CD4-positive, alpha-beta T cell (primary cell): ENCODE results near the gene ZNF3. TPM values are rescaled to one million over a fixed set of nuclear protein-coding genes. Genes with fewer than 3 reads are reported as not detected.

ENCODE experiments used
- ATAC-seq: fragments of 200-7000 bp; cut with Tn5 transposase; one replicate; pipeline ENCODE4 v1.10.0; 2022; ENCODE audit warnings: mild to moderate bottlenecking; ENCODE audit not compliant: poor library complexity
- CTCF ChIA-PET: fragments of 350-600 bp; sonication (Branson Sonifier 250); formaldehyde crosslinking; loops from one replicate; lab custom pipeline; 2021; ENCODE audit warnings: antibody characterized with exemption, inconsistent platforms; lab: Charles Lee
- POLR2A ChIA-PET: fragments of 350-600 bp; sonication (Branson Sonifier 250); formaldehyde crosslinking; loops from one replicate; lab custom pipeline; 2021; ENCODE audit warnings: antibody characterized with exemption, inconsistent platforms; lab: Charles Lee
- DNase-seq, 14 experiments: peaks; one replicate each; pipeline ENCODE4 v3.0.0-alpha.2; 2013 to 2020; ENCODE audit warnings: mixed read lengths in 2 of 14
- H3K27ac ChIP-seq, 2 donors: one replicate each; pipeline versions ENCODE4 v1.5.1 to v1.7.0; 2013; ENCODE audit warnings: low read length in 2 of 2, low read depth in 1 of 2, mild to moderate bottlenecking in 1 of 2
- H3K27me3 ChIP-seq, 2 experiments: 1 replicate in 1 of 2; 2 replicates in 1 of 2; pipeline versions ENCODE4 v1.6.1 to v1.7.0; 2013; ENCODE audit warnings: low read length in 2 of 2, control low read depth in 1 of 2, mild to moderate bottlenecking in 1 of 2, moderate library complexity in 1 of 2; ENCODE audit not compliant: insufficient read depth in 2 of 2, control insufficient read depth in 1 of 2
- H3K36me3 ChIP-seq: one replicate; pipeline ENCODE4 v1.6.1; 2013; ENCODE audit warnings: low read length, control low read depth; ENCODE audit not compliant: insufficient read depth
- H3K4me1 ChIP-seq: one replicate; pipeline ENCODE4 v1.6.1; 2013; ENCODE audit warnings: low read length, control low read depth; ENCODE audit not compliant: insufficient read depth
- H3K4me3 ChIP-seq: one replicate; pipeline ENCODE4 v1.5.1; 2013; ENCODE audit warnings: mild to moderate bottlenecking, low read length, moderate library complexity
- H3K9me3 ChIP-seq, 2 experiments: 1 replicate in 1 of 2; 2 replicates in 1 of 2; pipeline versions ENCODE4 v1.6.1 to v1.7.0; 2013; ENCODE audit warnings: low read length in 2 of 2, mild to moderate bottlenecking in 2 of 2, control low read depth in 1 of 2, moderate library complexity in 1 of 2; ENCODE audit not compliant: control insufficient read depth in 1 of 2, insufficient read depth in 1 of 2
- H3K27ac Mint-ChIP-seq: one replicate; pipeline ENCODE4 v1.8.0; 2020; ENCODE audit warnings: mixed read lengths
- H3K27me3 Mint-ChIP-seq: one replicate; pipeline ENCODE4 v1.8.0; 2021; ENCODE audit warnings: mixed read lengths
- H3K36me3 Mint-ChIP-seq: one replicate; pipeline ENCODE4 v1.8.0; 2021; ENCODE audit warnings: low read depth, mixed read lengths
- H3K4me1 Mint-ChIP-seq: one replicate; pipeline ENCODE4 v1.8.0; 2021; ENCODE audit warnings: low read depth, mixed read lengths
- H3K4me3 Mint-ChIP-seq: one replicate; pipeline ENCODE4 v1.8.0; 2020; ENCODE audit warnings: mild to moderate bottlenecking, mixed read lengths
- H3K9me3 Mint-ChIP-seq: one replicate; pipeline ENCODE4 v1.8.0; 2020; ENCODE audit warnings: mixed read lengths
- intact Hi-C, 2 experiments: fragments of 100-400 bp; cut with DNase I in 1 of 2; cut with micrococcal nuclease in 1 of 2; formaldehyde crosslinking; loops; one replicate each; pipeline versions ENCODE4 v1.15.1 to v1.9.0; 2023 to 2025; cut with DNase I, micrococcal nuclease
- total RNA-seq, 174 experiments: library from RNA in 2 of 174; stranded (reverse) in 2 of 174; gene quantifications; one replicate each; pipeline ENCODE4 v1.2.3 and lab custom pipeline; 2021 to 2026
- TF ChIP-seq, protein P1 (sequence below): fragments of 200-600 bp; IDR thresholded peaks from one replicate; pipeline ENCODE4 v1.8.0; 2022; ENCODE audit warnings: antibody characterized with exemption, mild to moderate bottlenecking

The ZNF3 gene
- total RNA-seq, 2 experiments from 2014 or later = 38.3 to 40.3 TPM

- Mint-ChIP-seq H3K27ac (no peak overlapping the region), H3K27me3 (no peaks in the 10 kb centered on the region)
- TF ChIP-seq, protein P1, sequence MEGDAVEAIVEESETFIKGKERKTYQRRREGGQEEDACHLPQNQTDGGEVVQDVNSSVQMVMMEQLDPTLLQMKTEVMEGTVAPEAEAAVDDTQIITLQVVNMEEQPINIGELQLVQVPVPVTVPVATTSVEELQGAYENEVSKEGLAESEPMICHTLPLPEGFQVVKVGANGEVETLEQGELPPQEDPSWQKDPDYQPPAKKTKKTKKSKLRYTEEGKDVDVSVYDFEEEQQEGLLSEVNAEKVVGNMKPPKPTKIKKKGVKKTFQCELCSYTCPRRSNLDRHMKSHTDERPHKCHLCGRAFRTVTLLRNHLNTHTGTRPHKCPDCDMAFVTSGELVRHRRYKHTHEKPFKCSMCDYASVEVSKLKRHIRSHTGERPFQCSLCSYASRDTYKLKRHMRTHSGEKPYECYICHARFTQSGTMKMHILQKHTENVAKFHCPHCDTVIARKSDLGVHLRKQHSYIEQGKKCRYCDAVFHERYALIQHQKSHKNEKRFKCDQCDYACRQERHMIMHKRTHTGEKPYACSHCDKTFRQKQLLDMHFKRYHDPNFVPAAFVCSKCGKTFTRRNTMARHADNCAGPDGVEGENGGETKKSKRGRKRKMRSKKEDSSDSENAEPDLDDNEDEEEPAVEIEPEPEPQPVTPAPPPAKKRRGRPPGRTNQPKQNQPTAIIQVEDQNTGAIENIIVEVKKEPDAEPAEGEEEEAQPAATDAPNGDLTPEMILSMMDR = no peak
Observed at GRCh38 chr7:100111914-100112313, 30.4 kb upstream of the ZNF3 start.

GRCh38 chr7:100111156-100111555 lies 29.6 kb upstream of the ZNF3 start:
- Mint-ChIP-seq H3K9me3 (no peaks in the 10 kb centered on the region), H3K27ac (no peak overlapping the region), H3K4me1 (no peaks in the 10 kb centered on the region), H3K27me3 (no peaks in the 10 kb centered on the region), H3K4me3 (no peak overlapping the region), H3K36me3 (peaks cover 70% of the 10 kb centered on the region)
- CTCF ChIA-PET = interaction anchor here (0.9 kb wide), 1 partner anchor 9 kb away, joined by 3 read pairs; no protein-coding TSS in a partner anchor
- POLR2A ChIA-PET = interaction anchor here (1.7 kb wide), 1 partner anchor 9 kb away, joined by 3 read pairs; the partner anchor contains the start of gene AP4M1
- Histone ChIP-seq H3K27ac (no peak overlapping the region), H3K9me3 (no peaks in the 10 kb centered on the region), H3K4me3 (no peak overlapping the region), H3K4me1 (no peaks in the 10 kb centered on the region), H3K36me3 (peaks cover 66% of the 10 kb centered on the region), H3K27me3 (no peaks in the 10 kb centered on the region)
- TF ChIP-seq, protein P1 = no peak
- ATAC-seq = no peak
- no peak for DNase-seq
- intact Hi-C loops = no loop called here

More at GRCh38 chr7:100111914-100112313, 30.4 kb upstream of the ZNF3 start:
- Mint-ChIP-seq H3K9me3 (no peaks in the 10 kb centered on the region), H3K4me1 (no peaks in the 10 kb centered on the region), H3K36me3 (peaks cover 72% of the 10 kb centered on the region), H3K4me3 (no peak overlapping the region)
- ATAC-seq = no peak
- Histone ChIP-seq H3K27ac (no peak overlapping the region), H3K27me3 (no peaks in the 10 kb centered on the region), H3K4me1 (no peaks in the 10 kb centered on the region), H3K36me3 (peaks cover 63% of the 10 kb centered on the region), H3K4me3 (no peak overlapping the region), H3K9me3 (no peaks in the 10 kb centered on the region)
- ChIA-PET CTCF (interaction anchor here (0.9 kb wide), 1 partner anchor 8 kb away, joined by 3 read pairs; no protein-coding TSS in a partner anchor), POLR2A (no interaction called here)
- intact Hi-C loops = no loop called here
- no peak for DNase-seq

- no peaks in the 10 kb centered on the region for H3K9me3 ChIP-seq
- no peak for DNase-seq
- ATAC-seq = no peak
- H3K4me1 ChIP-seq = no peaks in the 10 kb centered on the region
- H3K36me3 ChIP-seq = peaks cover 69% of the 10 kb centered on the region
- H3K9me3 Mint-ChIP-seq = no peaks in the 10 kb centered on the region
- no peaks in the 10 kb centered on the region for H3K27me3 ChIP-seq
- H3K27ac ChIP-seq = no peak overlapping the region
- TF ChIP-seq, protein P1 = no peak
- CTCF ChIA-PET = no interaction called here
- H3K27ac Mint-ChIP-seq = peak overlapping the region; percentile 14
- H3K4me1 Mint-ChIP-seq = no peaks in the 10 kb centered on the region
- H3K36me3 Mint-ChIP-seq = peaks cover 79% of the 10 kb centered on the region
- H3K4me3 Mint-ChIP-seq = no peak overlapping the region
- intact Hi-C loops = no loop called here
- no peak overlapping the region for H3K4me3 ChIP-seq
- no peaks in the 10 kb centered on the region for H3K27me3 Mint-ChIP-seq
- POLR2A ChIA-PET = interaction anchor here (1.7 kb wide), 1 partner anchor 8 kb away, joined by 3 read pairs; the partner anchor contains the start of gene AP4M1
Observed at GRCh38 chr7:100109521-100110163, 28.1 kb upstream of the ZNF3 start.
